Inferior parietal cortex (tissue), 1 donor: ENCODE measurements around the gene SEBOX.

Experiments used
- DNase-seq: peaks from one replicate; pipeline ENCODE4 v3.0.0-alpha.2; 2016; ENCODE audit errors: extremely low spot score

The SEBOX gene

DNA sequence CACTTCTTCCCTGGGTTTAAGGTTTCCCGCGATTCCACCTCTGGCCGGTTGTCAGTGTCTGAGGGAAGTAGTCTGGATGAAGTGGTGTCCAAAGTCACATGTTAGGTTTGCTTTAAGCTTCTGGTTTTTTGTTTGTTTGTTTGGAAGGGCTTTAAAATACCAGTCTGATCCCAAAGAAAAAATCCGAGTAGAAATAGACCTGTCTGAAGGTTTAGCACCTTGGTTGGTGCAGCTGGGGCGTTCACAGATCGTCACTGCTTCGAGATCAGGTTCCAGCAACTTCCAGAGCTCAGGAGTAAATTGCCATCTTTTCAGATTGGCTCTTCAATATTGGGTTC, 45.4 kb downstream of the SEBOX start:
- DNase-seq = no peak

DNA sequence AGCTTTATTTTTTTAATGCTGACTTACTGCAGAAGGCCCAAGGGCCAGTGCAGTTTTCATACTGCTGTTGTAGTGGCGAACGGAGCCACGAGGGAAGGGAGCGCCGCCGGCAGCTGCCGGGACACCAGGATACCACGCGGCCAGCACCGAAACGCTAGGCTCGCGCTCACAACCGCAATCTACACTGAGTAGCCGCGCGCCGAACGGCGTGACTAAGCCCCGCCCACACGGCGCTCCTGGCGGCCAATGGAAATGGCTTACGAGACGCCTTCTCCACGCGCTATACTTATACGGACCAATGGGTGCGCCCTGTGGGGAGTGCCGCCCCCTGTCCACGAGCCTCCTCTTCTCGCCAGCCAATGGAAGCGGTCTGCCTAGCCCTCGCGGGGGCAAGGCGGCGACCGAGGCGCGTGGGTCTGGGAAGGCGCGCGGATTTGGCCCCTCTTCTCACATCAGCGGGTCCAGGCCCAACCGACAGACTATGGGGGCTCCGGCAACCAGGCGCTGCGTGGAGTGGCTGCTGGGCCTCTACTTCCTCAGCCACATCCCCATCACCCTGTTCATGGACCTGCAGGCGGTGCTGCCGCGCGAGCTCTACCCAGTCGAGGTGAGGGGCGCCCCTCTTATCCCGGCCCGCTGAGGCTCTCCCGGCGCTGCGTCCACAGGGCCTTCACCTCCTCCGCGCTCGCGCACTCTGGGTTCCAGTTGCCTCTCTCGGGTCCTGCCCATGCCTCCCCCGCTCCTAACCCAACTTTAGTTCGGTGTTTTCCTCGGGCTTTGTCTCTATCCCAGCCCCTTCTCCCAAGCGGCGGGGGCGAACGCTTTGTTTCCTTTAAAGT, 46.0 kb downstream of the SEBOX start, which contains the start of gene TMEM97:
Gene TMEM97 (plus strand): TSS at position 442 of the 839 bp plus-strand sequence. CDS start 40 bp downstream, at position 482.
- peak; percentile 98 for DNase-seq

DNA sequence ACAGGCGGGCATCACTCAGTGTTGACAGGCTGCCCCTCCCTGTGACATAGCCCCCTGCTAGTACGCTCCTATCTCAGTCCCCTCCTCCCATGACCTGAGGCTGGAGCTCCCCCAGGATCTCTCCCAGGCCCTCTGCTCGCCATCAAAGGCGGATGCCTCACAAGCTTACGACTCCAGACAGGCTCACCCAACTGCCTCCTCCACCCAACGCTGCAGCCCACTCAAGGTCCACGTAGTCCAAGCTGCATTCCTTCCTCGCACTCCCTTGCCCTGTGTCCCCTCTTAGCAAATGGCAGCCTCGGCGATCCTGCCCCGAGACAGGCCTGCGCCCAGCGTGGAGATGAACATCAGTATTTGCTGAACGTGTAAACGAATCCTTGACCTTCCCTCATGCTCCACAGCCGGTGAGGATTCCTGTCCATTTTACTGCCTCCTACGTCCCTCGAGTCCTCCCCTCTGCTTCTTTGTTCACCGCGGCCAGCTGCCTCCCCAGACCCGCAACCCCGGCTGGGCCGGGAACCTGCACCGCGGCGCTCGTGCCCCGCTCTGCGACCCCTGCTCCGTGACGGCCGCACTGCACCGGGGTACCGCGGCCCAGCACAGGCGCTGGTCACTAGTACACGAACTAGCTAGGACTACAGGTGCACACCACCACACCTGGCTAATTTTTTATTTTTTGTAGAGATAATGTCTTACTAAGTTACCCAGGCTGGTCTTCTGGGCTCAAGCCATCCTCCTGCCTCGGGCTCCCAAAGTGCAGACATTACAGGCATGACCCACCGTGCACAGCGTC, 46.8 kb downstream of the SEBOX start:
- DNase-seq = no peak

DNA sequence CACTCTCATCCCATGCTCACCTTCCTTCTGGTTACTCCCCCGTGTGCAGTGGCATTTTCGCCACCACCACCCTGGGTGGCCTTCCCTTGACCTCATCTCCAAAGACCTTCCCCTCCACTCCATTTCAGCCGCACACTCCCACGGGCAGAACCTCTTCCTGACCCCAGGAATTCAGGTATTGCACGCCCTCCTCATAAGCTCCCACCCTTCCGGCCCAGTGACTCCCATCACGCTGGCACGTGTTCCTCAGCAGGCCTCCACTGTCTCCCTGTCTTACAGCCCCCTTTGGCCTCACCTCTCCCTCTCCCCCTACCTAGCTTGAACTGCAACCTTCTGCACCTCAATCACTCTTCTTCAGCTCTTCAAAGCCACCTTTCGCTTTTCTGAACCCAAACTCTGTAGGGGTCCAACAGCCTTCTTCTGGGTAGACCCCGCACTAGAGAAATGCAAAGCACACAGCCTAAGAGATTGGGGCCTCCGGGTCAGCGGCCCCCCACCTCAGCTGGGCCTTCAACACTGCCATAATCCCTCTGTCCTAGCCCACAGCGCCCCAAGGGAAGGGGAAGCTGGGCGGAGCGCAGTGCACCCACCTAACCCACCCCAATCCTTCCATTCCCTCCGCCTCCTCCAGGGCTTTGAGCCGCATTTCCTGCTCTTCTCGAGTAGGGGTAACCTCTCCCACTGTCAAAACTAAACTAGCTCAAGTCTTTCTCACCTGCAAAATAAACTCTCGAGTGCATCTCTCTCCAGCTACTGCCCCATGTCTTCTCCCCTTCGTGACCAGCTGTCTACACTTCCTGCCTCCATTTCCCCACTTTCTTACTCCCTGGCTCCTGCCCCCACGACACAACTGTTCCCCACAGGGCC, 47.7 kb downstream of the SEBOX start:
- DNase-seq = no peak

DNA sequence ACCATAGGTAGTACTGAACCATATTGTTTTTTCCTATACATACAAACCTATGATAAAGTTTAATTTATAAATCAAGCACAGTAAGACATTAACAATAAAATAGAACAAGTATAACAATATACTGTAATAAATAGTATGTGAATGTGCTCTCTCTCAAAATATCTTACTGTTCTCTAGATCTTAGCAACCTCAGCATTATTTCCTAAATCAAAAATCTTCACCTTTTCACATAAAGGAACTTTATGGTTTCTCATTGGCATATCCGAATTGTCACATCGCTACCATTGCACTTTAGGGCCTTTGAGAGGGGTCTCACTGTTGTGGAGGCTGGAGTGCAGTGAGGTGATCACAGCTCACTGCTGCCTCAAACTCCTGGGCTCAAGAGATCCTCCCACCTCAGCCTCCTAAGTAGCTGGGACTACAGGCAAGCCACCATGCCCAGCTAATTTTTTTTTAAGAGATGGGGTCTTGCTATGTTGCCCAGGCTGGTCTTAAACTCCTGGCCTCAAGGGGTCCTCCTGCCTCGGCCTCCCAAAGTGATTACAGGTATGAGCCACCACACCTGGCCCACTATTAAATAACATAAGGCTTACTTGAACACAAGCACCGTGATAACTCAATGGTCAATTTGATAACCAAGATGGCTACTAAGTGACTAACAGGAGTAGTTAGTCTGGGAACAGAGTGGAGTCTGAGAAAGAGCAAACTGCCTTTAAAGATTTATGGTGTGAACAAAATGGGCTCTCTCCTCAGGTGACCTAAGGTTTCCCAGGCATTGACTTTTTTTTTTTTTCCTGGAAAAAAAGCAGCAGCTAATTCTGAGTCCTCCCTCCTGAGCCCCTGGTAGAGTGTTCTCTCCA, 48.9 kb downstream of the SEBOX start:
- DNase-seq = no peak

DNA sequence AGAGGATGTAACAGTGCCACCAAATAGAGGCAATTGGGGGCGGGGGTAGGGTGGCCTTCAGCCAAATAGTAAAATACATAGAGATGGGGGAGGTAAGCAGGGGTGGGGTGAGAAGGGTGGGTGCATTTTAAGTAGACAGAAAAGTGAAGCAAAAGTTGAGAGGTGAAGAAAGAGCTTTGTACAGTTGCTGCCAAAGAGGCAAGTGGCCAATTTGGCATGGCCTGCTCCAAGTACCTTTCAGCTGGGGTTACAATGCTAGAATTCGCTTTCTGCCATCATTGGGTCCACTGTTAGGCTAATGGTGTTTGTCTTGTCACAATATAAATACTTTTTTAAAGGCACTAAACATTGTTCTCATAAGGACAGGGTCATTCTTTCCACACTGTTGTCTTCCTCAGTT, 51.2 kb downstream of the SEBOX start:
- DNase-seq = no peak
